ENCODE measurements around the gene TACR1.

GRCh38 chr2:75099521-75099922 is 99.8 kb downstream of the TACR1 start:
- TF ChIP-seq CTCF (IDR thresholded peaks at IDR 0.05; ENCODE audit: poor library complexity) = no peak
- no peak for TF ChIP-seq EZH2 (IDR thresholded peaks at IDR 0.05; ENCODE audit: borderline replicate concordance)
